H1 (cell line): ENCODE data around the gene MOV10L1. TPM values are rescaled to one million over a fixed set of nuclear protein-coding genes. Genes with fewer than 3 reads are reported as not detected.

ENCODE experiments used
- EZH2 ChIP-seq: fragments of 200-600 bp; sonication (generic); IDR thresholded peaks from 2 replicates; pipeline ENCODE4 v1.7.1; 2012; ENCODE audit warnings: low read depth, mild to moderate bottlenecking, moderate library complexity, low read length, inconsistent platforms; ENCODE audit not compliant: severe bottlenecking
- HDAC2 ChIP-seq, 2 experiments: fragments of 300-600 bp in 1 of 2; sonication (generic) in 1 of 2; IDR thresholded peaks; 2 replicates each; pipeline ENCODE4 v1.6.1; 2011 to 2012; ENCODE audit warnings: low read depth in 2 of 2, low read length in 2 of 2, mild to moderate bottlenecking in 2 of 2, moderate library complexity in 2 of 2, borderline replicate concordance in 1 of 2, inconsistent platforms in 1 of 2
- RFX5 ChIP-seq: IDR thresholded peaks from 2 replicates; pipeline ENCODE4 v1.6.1; 2011; ENCODE audit warnings: low read depth, low read length, improper control_type of control experiment, borderline replicate concordance
- SAP30 ChIP-seq: fragments of 300-600 bp; sonication (generic); IDR thresholded peaks from 2 replicates; pipeline ENCODE4 v1.7.1; 2012; ENCODE audit warnings: low read length, moderate library complexity, mild to moderate bottlenecking, inconsistent platforms; ENCODE audit not compliant: insufficient read depth, insufficient replicate concordance
- SUZ12 ChIP-seq: fragments of 200-600 bp; sonication (generic); IDR thresholded peaks from 2 replicates; pipeline ENCODE4 v1.6.1; 2012; ENCODE audit warnings: mild to moderate bottlenecking, inconsistent platforms, low read length, moderate library complexity, mixed read lengths
- polyA plus RNA-seq, 7 experiments: library from polyadenylated mRNA; depleted of rRNA in 3 of 7; stranded (reverse) in 5 of 7; unstranded in 2 of 7; fragments of >200 nt in 5 of 7; fragments of 200-250 nt in 2 of 7; gene quantifications; 1 replicate in 5 of 7; 2 replicates in 1 of 7; 4 replicates in 1 of 7; pipeline versions ENCODE4 v1.2.1 to v1.2.3, GENCODE V29; 2011 to 2013; ENCODE audit warnings: missing spikeins in 2 of 7, mixed read lengths in 2 of 7
- total RNA-seq: library from RNA; stranded (reverse); fragmentation: NEBNext Ultra II Directional; extraction: Animal tissue kit (Norgen Biotek cat#: 25700); gene quantifications from 2 replicates; pipeline ENCODE4 v1.2.1, GENCODE V29; 2021

Gene MOV10L1
- total and polyA plus RNA-seq, 2 of the 8 experiments (the other 6 are each of a cell fraction or from before 2014, with no cell fraction given), result 0.32 TPM; not detected in 1

- TF ChIP-seq HDAC2 (IDR thresholded peaks at IDR 0.05; ENCODE audit: borderline replicate concordance in 1 of 2, low read depth in 2 of 2, low read length in 2 of 2), result no peak
- TF ChIP-seq SUZ12, result no peak
- no peak for TF ChIP-seq EZH2
- no peak for TF ChIP-seq SAP30
- no peak for TF ChIP-seq RFX5
These were observed 51.7 kb downstream of the MOV10L1 start (continued) for GRCh38 chr22:50141462-50141861.
